Gastroesophageal sphincter (tissue), 4 donors: ENCODE measurements around the gene SNED1. TPM values are rescaled to one million over a fixed set of nuclear protein-coding genes. Genes with fewer than 3 reads are reported as not detected.

ENCODE experiments used
- ATAC-seq: fragments of 150-250 bp; one replicate; pipeline ENCODE4 v1.9.1; 2016; ENCODE audit warnings: mild to moderate bottlenecking, moderate library complexity
- H3K27ac ChIP-seq, 4 donors: fragments of 200-600 bp; sonication (generic) in 3 of 4; 1 replicate in 3 of 4; 2 replicates in 1 of 4; pipeline ENCODE4 v1.5.1; 2016 to 2019
- H3K27me3 ChIP-seq: fragments of 200-600 bp; sonication (generic); one replicate; pipeline ENCODE4 v1.5.1; 2019
- H3K36me3 ChIP-seq, 2 donors: fragments of 200-600 bp; sonication (generic); one replicate each; pipeline ENCODE4 v1.5.1; 2019; ENCODE audit warnings: control low read depth in 1 of 2
- H3K4me1 ChIP-seq, 3 donors: fragments of 200-600 bp; sonication (generic); 1 replicate in 2 of 3; 2 replicates in 1 of 3; pipeline ENCODE4 v1.5.1; 2016 to 2019; ENCODE audit warnings: control low read depth in 2 of 3
- H3K4me3 ChIP-seq, 2 donors: fragments of 200-600 bp; sonication (generic); one replicate each; pipeline ENCODE4 v1.5.1; 2019; ENCODE audit warnings: mild to moderate bottlenecking in 1 of 2, moderate library complexity in 1 of 2
- H3K9me3 ChIP-seq, 3 donors: fragments of 200-600 bp; sonication (generic); one replicate each; pipeline ENCODE4 v1.5.1; 2017 to 2019; ENCODE audit warnings: control low read depth in 2 of 3
- CTCF ChIP-seq, 4 experiments: fragments of 200-600 bp in 2 of 4; fragments of 450-650 bp in 2 of 4; sonication (generic) in 1 of 4; IDR thresholded peaks; one replicate each; pipeline ENCODE4 v1.5.1; 2017 to 2019; ENCODE audit warnings: antibody characterized with exemption in 4 of 4, mild to moderate bottlenecking in 2 of 4, moderate library complexity in 2 of 4
- EP300 ChIP-seq: sonication (generic); formaldehyde crosslinking; IDR thresholded peaks from one replicate; pipeline ENCODE4 v1.6.1; 2017; ENCODE audit warnings: antibody characterized with exemption, mild to moderate bottlenecking
- POLR2A ChIP-seq, 2 donors: fragments of 450-650 bp; IDR thresholded peaks; one replicate each; pipeline ENCODE4 v1.6.1; 2017; ENCODE audit warnings: antibody characterized with exemption in 2 of 2, mild to moderate bottlenecking in 2 of 2, moderate library complexity in 1 of 2
- POLR2AphosphoS5 ChIP-seq: sonication (generic); formaldehyde crosslinking; IDR thresholded peaks from one replicate; pipeline ENCODE4 v1.6.1; 2017; ENCODE audit warnings: antibody characterized with exemption
- WGBS, 2 donors: methylation state at CpG; one replicate each; pipeline ENCODE4 v1.1.5; 2018; ENCODE audit warnings: low coverage in 1 of 2; 5-methylcytosine and 5-hydroxymethylcytosine counted together
- total RNA-seq, 4 donors: library from RNA; depleted of rRNA; stranded (reverse); fragments of >200 nt; gene quantifications; one replicate each; pipeline ENCODE4 v1.1.0, GENCODE V29; 2016

Gene SNED1
- total RNA-seq, 4 donors from 2014 or later: 8.3 to 29.9 (median 14.6) TPM

GRCh38 chr2:240956171-240956934, 42.1 kb upstream of the SNED1 start:
- no peaks in the 10 kb centered on the region for H3K9me3 ChIP-seq
- no peaks in the 10 kb centered on the region for H3K36me3 ChIP-seq
- 50% methylated on average over 2 of the region's 16 CpGs; no CpG with 5 or more reads in 1 of the 2 donors for WGBS, 2 donors
- H3K27me3 ChIP-seq: peaks cover 64% of the 10 kb centered on the region
- ATAC-seq: no peak
- TF ChIP-seq EP300 (no peak), POLR2A (IDR thresholded peaks at IDR 0.05) (no peak), CTCF (IDR thresholded peaks at IDR 0.05) (no peak), POLR2AphosphoS5 (no peak)
- H3K4me3 ChIP-seq: no peak overlapping the region
- H3K4me1 ChIP-seq: peaks cover 0 to 19% (median 3%) of the 10 kb centered on the region in 3 donors
- no peak overlapping the region for H3K27ac ChIP-seq

- Histone ChIP-seq H3K4me3 (no peak overlapping the region), H3K27me3 (peaks cover 64% of the 10 kb centered on the region), H3K9me3 (no peaks in the 10 kb centered on the region), H3K36me3 (no peaks in the 10 kb centered on the region), H3K4me1 (peaks cover 0 to 25% (median 3%) of the 10 kb centered on the region in 3 donors), H3K27ac (no peak overlapping the region)
- no peak for TF ChIP-seq CTCF (IDR thresholded peaks at IDR 0.05)
- no peak for TF ChIP-seq EP300
- TF ChIP-seq POLR2AphosphoS5: no peak
- WGBS, 2 donors: 100% methylated on average over 1 of the region's 32 CpGs; no CpG with 5 or more reads in 1 of the 2 donors
- ATAC-seq: no peak
Measured at GRCh38 chr2:240956935-240957655, 41.3 kb upstream of the SNED1 start.

- ATAC-seq: no peak
- no peak for TF ChIP-seq POLR2A (IDR thresholded peaks at IDR 0.05)
- TF ChIP-seq CTCF (IDR thresholded peaks at IDR 0.05): no peak
- H3K9me3 ChIP-seq: no peaks in the 10 kb centered on the region
- H3K4me1 ChIP-seq: peaks cover 0 to 32% (median 3%) of the 10 kb centered on the region in 3 donors
- H3K4me3 ChIP-seq: no peak overlapping the region
- peaks cover 66% of the 10 kb centered on the region for H3K27me3 ChIP-seq
- H3K27ac ChIP-seq: no peak overlapping the region
- 70% methylated on average over 2 of the region's 17 CpGs; no CpG with 5 or more reads in 1 of the 2 donors for WGBS, 2 donors
- H3K36me3 ChIP-seq: no peaks in the 10 kb centered on the region
Measured at GRCh38 chr2:240957656-240958365, 40.6 kb upstream of the SNED1 start.

- Histone ChIP-seq H3K27ac (no peak overlapping the region), H3K4me1 (peaks cover 0 to 33% (median 3%) of the 10 kb centered on the region in 3 donors), H3K36me3 (no peaks in the 10 kb centered on the region), H3K4me3 (no peak overlapping the region), H3K9me3 (no peaks in the 10 kb centered on the region), H3K27me3 (peaks cover 74% of the 10 kb centered on the region)
- no CpG with 5 or more reads among the region's 19 CpGs for WGBS, 2 donors
- no peak for TF ChIP-seq EP300
- TF ChIP-seq POLR2AphosphoS5: no peak
- no peak for TF ChIP-seq CTCF (IDR thresholded peaks at IDR 0.05)
- no peak for TF ChIP-seq POLR2A (IDR thresholded peaks at IDR 0.05)
- no peak for ATAC-seq
Measured at GRCh38 chr2:240958366-240959213, 39.8 kb upstream of the SNED1 start.
